ENCODE data around the gene KRTAP6-3.

KRTAP6-3 gene

GRCh38 chr21:30625449-30626165 lies 33.4 kb downstream of the KRTAP6-3 start:
- no peak for DNase-seq (ENCODE audit: low read depth)

- no peak for DNase-seq (ENCODE audit: low read depth)
These were observed 35.9 kb downstream of the KRTAP6-3 start for GRCh38 chr21:30628109-30628508.

- no peak for DNase-seq (ENCODE audit: low read depth)
These were observed 37.0 kb downstream of the KRTAP6-3 start for GRCh38 chr21:30629200-30629599.

GRCh38 chr21:30634906-30635305 lies 42.7 kb downstream of the KRTAP6-3 start, which contains the start of gene KRTAP20-2:
Gene KRTAP20-2 (plus strand): TSS chr21:30635206. CDS start chr21:30635264, 58 bp downstream.
- DNase-seq (ENCODE audit: low read depth), result no peak

- no peak for DNase-seq (ENCODE audit: low read depth)
These were observed 46.4 kb downstream of the KRTAP6-3 start for GRCh38 chr21:30638686-30639085.

- DNase-seq (ENCODE audit: low read depth), result no peak
These were observed 50.3 kb downstream of the KRTAP6-3 start, which contains the start of gene KRTAP20-3 for GRCh38 chr21:30642564-30642963. Gene KRTAP20-3 (plus strand): TSS chr21:30642864.
